ENCODE data around the gene FBXL7. TPM values are rescaled to one million over a fixed set of nuclear protein-coding genes. Genes with fewer than 3 reads are reported as not detected.

Gene FBXL7
- total and polyA plus RNA-seq, 4 experiments from 2014 or later = not detected

GRCh38 chr5:15783734-15784133 is 283.8 kb downstream of the FBXL7 start:
- no peak overlapping the region for H3K27ac ChIP-seq (ENCODE audit: low read depth, low read length)
- H3K36me3 ChIP-seq (ENCODE audit: insufficient read depth, low read length) = no peaks in the 10 kb centered on the region
- peaks cover 0 to 9% (median 2%) of the 10 kb centered on the region in 8 donors for H3K9me3 Mint-ChIP-seq
- CTCF ChIA-PET (ENCODE audit: partially characterized antibody) = no interaction called here
- no peak overlapping the region for H3K4me3 ChIP-seq (ENCODE audit: low read length in 2 of 2)
- POLR2A ChIA-PET (ENCODE audit: partially characterized antibody) = no interaction called here
- H3K4me1 ChIP-seq (ENCODE audit: insufficient read depth, low read length) = no peaks in the 10 kb centered on the region
- H3K4me1 Mint-ChIP-seq = no peaks in the 10 kb centered on the region
- no peaks in the 10 kb centered on the region for H3K27me3 ChIP-seq (ENCODE audit: insufficient read depth, low read length)
- DNase-seq = no peak
- no peak overlapping the region for H3K4me3 Mint-ChIP-seq
- intact Hi-C loops (cut with micrococcal nuclease) = no loop called here
- H3K27me3 Mint-ChIP-seq = no peaks in the 10 kb centered on the region
- no peak overlapping the region for H3K27ac Mint-ChIP-seq
- no peaks in the 10 kb centered on the region for H3K36me3 Mint-ChIP-seq
- H3K9me3 ChIP-seq (ENCODE audit: control insufficient read depth in 1 of 2, low read length in 2 of 2) = no peaks in the 10 kb centered on the region

GRCh38 chr5:15785531-15785981 is 285.6 kb downstream of the FBXL7 start:
- Histone ChIP-seq H3K27ac (ENCODE audit: low read depth, low read length) (no peak overlapping the region), H3K36me3 (ENCODE audit: insufficient read depth, low read length) (no peaks in the 10 kb centered on the region), H3K27me3 (ENCODE audit: insufficient read depth, low read length) (no peaks in the 10 kb centered on the region), H3K4me1 (ENCODE audit: insufficient read depth, low read length) (no peaks in the 10 kb centered on the region), H3K4me3 (ENCODE audit: low read length in 2 of 2) (no peak overlapping the region), H3K9me3 (ENCODE audit: control insufficient read depth in 1 of 2, low read length in 2 of 2) (no peaks in the 10 kb centered on the region)
- Mint-ChIP-seq H3K4me3 (no peak overlapping the region), H3K27me3 (no peaks in the 10 kb centered on the region), H3K36me3 (no peaks in the 10 kb centered on the region), H3K9me3 (peaks cover 0 to 13% (median 2%) of the 10 kb centered on the region in 8 donors), H3K27ac (no peak overlapping the region), H3K4me1 (no peaks in the 10 kb centered on the region)
- ChIA-PET CTCF (ENCODE audit: partially characterized antibody) (no interaction called here), POLR2A (ENCODE audit: partially characterized antibody) (no interaction called here)
- DNase-seq = no peak
- intact Hi-C loops (cut with micrococcal nuclease) = no loop called here

GRCh38 chr5:15786326-15786725 is 286.3 kb downstream of the FBXL7 start:
- Mint-ChIP-seq H3K9me3 (peaks cover 0 to 8% (median 1%) of the 10 kb centered on the region in 8 donors), H3K27me3 (no peaks in the 10 kb centered on the region), H3K4me1 (no peaks in the 10 kb centered on the region), H3K27ac (no peak overlapping the region), H3K36me3 (no peaks in the 10 kb centered on the region), H3K4me3 (no peak overlapping the region)
- H3K4me3 ChIP-seq (ENCODE audit: low read length in 2 of 2) = no peak overlapping the region
- ChIA-PET POLR2A (ENCODE audit: partially characterized antibody) (no interaction called here), CTCF (ENCODE audit: partially characterized antibody) (no interaction called here)
- no peaks in the 10 kb centered on the region for H3K36me3 ChIP-seq (ENCODE audit: insufficient read depth, low read length)
- intact Hi-C loops (cut with micrococcal nuclease) = no loop called here
- no peaks in the 10 kb centered on the region for H3K9me3 ChIP-seq (ENCODE audit: control insufficient read depth in 1 of 2, low read length in 2 of 2)
- no peak for DNase-seq
- H3K27ac ChIP-seq (ENCODE audit: low read depth, low read length) = no peak overlapping the region
- no peaks in the 10 kb centered on the region for H3K27me3 ChIP-seq (ENCODE audit: insufficient read depth, low read length)
- no peaks in the 10 kb centered on the region for H3K4me1 ChIP-seq (ENCODE audit: insufficient read depth, low read length)

DNA sequence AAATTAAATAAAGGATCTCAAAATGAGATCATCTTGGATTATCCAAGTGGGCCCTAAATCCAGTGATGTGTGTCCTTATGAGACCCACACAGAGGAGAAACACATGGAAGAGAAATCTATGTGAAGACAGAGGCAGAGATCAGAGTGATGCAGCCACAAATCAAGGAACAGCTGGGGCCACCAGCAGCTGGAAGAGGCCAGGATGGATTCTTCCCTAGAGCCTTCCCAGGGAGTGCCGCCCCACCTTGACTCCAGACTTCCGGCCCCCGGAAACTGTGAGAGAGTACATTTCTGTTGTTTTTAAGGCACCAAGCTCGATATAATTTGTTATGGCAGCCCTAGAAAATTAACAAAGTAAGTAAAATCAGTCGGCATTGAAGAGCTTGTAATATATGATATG is 286.9 kb downstream of the FBXL7 start:
- no peaks in the 10 kb centered on the region for H3K36me3 Mint-ChIP-seq
- peaks cover 0 to 8% (median under 1%) of the 10 kb centered on the region in 8 donors for H3K9me3 Mint-ChIP-seq
- no peaks in the 10 kb centered on the region for H3K4me1 ChIP-seq (ENCODE audit: insufficient read depth, low read length)
- H3K27me3 ChIP-seq (ENCODE audit: insufficient read depth, low read length) = no peaks in the 10 kb centered on the region
- H3K36me3 ChIP-seq (ENCODE audit: insufficient read depth, low read length) = no peaks in the 10 kb centered on the region
- no peaks in the 10 kb centered on the region for H3K4me1 Mint-ChIP-seq
- H3K9me3 ChIP-seq (ENCODE audit: control insufficient read depth in 1 of 2, low read length in 2 of 2) = no peaks in the 10 kb centered on the region
- intact Hi-C loops (cut with micrococcal nuclease) = no loop called here
- ChIA-PET CTCF (ENCODE audit: partially characterized antibody) (no interaction called here), POLR2A (ENCODE audit: partially characterized antibody) (no interaction called here)
- no peak overlapping the region for H3K27ac ChIP-seq (ENCODE audit: low read depth, low read length)
- H3K4me3 Mint-ChIP-seq = no peak overlapping the region
- no peaks in the 10 kb centered on the region for H3K27me3 Mint-ChIP-seq
- H3K27ac Mint-ChIP-seq = no peak overlapping the region
- no peak overlapping the region for H3K4me3 ChIP-seq (ENCODE audit: low read length in 2 of 2)
- DNase-seq = no peak

DNA sequence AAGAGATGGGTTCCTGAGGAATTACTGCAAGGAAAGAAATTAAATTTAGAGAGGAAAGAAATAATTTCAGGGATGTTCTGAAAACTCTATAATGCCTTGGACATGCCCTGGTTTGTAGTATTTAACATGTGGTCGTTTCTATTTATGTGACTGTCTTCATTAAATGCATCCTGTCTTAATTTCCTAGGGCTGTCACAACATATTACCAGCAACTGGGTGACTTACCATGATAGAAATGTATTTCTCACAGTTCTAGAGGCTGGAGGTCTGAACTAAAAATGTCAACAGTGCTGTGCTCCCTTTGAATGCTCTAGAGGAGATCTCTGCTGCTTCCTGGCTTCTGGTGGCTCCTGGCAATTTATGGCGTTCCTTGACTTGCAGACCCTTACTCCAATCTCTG is 287.7 kb downstream of the FBXL7 start:
- H3K27ac Mint-ChIP-seq = no peak overlapping the region
- H3K27me3 ChIP-seq (ENCODE audit: insufficient read depth, low read length) = no peaks in the 10 kb centered on the region
- intact Hi-C loops (cut with micrococcal nuclease) = no loop called here
- ChIA-PET POLR2A (ENCODE audit: partially characterized antibody) (no interaction called here), CTCF (ENCODE audit: partially characterized antibody) (no interaction called here)
- no peaks in the 10 kb centered on the region for H3K27me3 Mint-ChIP-seq
- H3K9me3 ChIP-seq (ENCODE audit: control insufficient read depth in 1 of 2, low read length in 2 of 2) = no peaks in the 10 kb centered on the region
- H3K27ac ChIP-seq (ENCODE audit: low read depth, low read length) = no peak overlapping the region
- no peak overlapping the region for H3K4me3 Mint-ChIP-seq
- H3K9me3 Mint-ChIP-seq = peaks cover 0 to 8% (median under 1%) of the 10 kb centered on the region in 8 donors
- no peaks in the 10 kb centered on the region for H3K36me3 ChIP-seq (ENCODE audit: insufficient read depth, low read length)
- no peaks in the 10 kb centered on the region for H3K36me3 Mint-ChIP-seq
- no peak overlapping the region for H3K4me3 ChIP-seq (ENCODE audit: low read length in 2 of 2)
- no peak for DNase-seq
- no peaks in the 10 kb centered on the region for H3K4me1 ChIP-seq (ENCODE audit: insufficient read depth, low read length)
- H3K4me1 Mint-ChIP-seq = no peaks in the 10 kb centered on the region

DNA sequence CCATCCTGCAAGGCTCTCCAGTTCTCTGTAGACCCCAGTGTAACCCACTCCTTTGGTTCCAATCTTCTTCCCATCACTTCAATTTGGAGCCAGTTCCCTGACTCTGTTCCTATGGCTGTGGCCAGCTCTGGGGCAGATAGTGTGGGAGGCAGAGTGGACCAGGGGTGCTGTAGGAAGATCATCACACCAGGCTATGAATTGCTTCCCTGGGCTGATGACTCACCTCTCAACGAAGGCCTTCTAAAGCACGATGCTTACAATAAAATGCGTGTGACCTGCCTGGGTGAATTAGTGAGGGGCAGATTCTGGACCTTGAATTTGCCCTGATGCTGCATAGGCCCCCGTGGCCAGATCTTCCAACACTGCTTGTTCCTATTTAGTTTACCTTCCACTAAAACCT is 289.7 kb downstream of the FBXL7 start:
- intact Hi-C loops (cut with micrococcal nuclease) = no loop called here
- Histone ChIP-seq H3K4me1 (ENCODE audit: insufficient read depth, low read length) (no peaks in the 10 kb centered on the region), H3K4me3 (ENCODE audit: low read length in 2 of 2) (no peak overlapping the region), H3K36me3 (ENCODE audit: insufficient read depth, low read length) (no peaks in the 10 kb centered on the region), H3K27me3 (ENCODE audit: insufficient read depth, low read length) (no peaks in the 10 kb centered on the region), H3K9me3 (ENCODE audit: control insufficient read depth in 1 of 2, low read length in 2 of 2) (no peaks in the 10 kb centered on the region), H3K27ac (ENCODE audit: low read depth, low read length) (no peak overlapping the region)
- Mint-ChIP-seq H3K27me3 (no peaks in the 10 kb centered on the region), H3K27ac (no peak overlapping the region), H3K4me1 (no peaks in the 10 kb centered on the region), H3K4me3 (no peak overlapping the region), H3K36me3 (no peaks in the 10 kb centered on the region), H3K9me3 (peaks cover 0 to 8% (median 2%) of the 10 kb centered on the region in 8 donors)
- no peak for DNase-seq
- ChIA-PET POLR2A (ENCODE audit: partially characterized antibody) (no interaction called here), CTCF (ENCODE audit: partially characterized antibody) (no interaction called here)

DNA sequence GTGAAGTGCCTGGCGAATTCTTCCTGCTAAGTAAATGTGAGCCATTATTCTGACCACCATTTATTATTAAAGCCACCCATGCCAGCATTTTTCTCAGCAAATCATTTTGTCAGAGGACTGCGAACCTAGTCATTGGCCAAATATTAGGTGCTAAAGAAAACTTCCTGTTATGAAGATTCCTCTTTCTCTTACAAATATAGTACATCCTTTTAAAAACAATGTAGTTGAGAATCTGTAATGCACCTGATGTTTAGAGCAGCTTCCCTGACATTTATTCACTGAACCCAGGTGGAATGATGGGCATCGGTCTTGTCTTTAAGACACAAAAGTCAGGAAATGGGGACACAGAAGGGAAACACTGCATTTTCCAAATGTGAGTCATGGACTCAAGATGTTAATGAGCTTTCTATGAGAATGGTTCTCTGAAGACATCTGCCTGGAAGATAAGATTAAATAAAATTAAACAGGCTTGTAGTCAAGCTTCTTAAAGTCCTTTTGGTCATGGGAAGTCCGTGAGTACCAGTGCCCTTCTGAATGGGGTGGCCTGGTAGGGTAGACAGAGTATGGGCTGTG is 290.6 kb downstream of the FBXL7 start:
- H3K36me3 ChIP-seq (ENCODE audit: insufficient read depth, low read length) = no peaks in the 10 kb centered on the region
- Mint-ChIP-seq H3K27ac (no peak overlapping the region), H3K9me3 (peaks cover 0 to 6% (median 2%) of the 10 kb centered on the region in 8 donors), H3K4me3 (no peak overlapping the region), H3K4me1 (no peaks in the 10 kb centered on the region), H3K27me3 (no peaks in the 10 kb centered on the region), H3K36me3 (no peaks in the 10 kb centered on the region)
- CTCF ChIA-PET (ENCODE audit: partially characterized antibody) = no interaction called here
- no peaks in the 10 kb centered on the region for H3K4me1 ChIP-seq (ENCODE audit: insufficient read depth, low read length)
- H3K4me3 ChIP-seq (ENCODE audit: low read length in 2 of 2) = no peak overlapping the region
- no peaks in the 10 kb centered on the region for H3K9me3 ChIP-seq (ENCODE audit: control insufficient read depth in 1 of 2, low read length in 2 of 2)
- POLR2A ChIA-PET (ENCODE audit: partially characterized antibody) = no interaction called here
- no peaks in the 10 kb centered on the region for H3K27me3 ChIP-seq (ENCODE audit: insufficient read depth, low read length)
- intact Hi-C loops (cut with micrococcal nuclease) = no loop called here
- DNase-seq = no peak
- no peak overlapping the region for H3K27ac ChIP-seq (ENCODE audit: low read depth, low read length)

GRCh38 chr5:15791274-15791673 is 291.3 kb downstream of the FBXL7 start:
- intact Hi-C loops (cut with micrococcal nuclease) = no loop called here
- CTCF ChIA-PET (ENCODE audit: partially characterized antibody) = no interaction called here

More at GRCh38 chr5:15791274-15791673, 291.3 kb downstream of the FBXL7 start:
- H3K4me1 Mint-ChIP-seq = no peaks in the 10 kb centered on the region
- H3K9me3 Mint-ChIP-seq = peaks cover 0 to 6% (median 2%) of the 10 kb centered on the region in 8 donors
- no peaks in the 10 kb centered on the region for H3K36me3 ChIP-seq (ENCODE audit: insufficient read depth, low read length)
- H3K9me3 ChIP-seq (ENCODE audit: control insufficient read depth in 1 of 2, low read length in 2 of 2) = no peaks in the 10 kb centered on the region
- no peaks in the 10 kb centered on the region for H3K27me3 Mint-ChIP-seq
- POLR2A ChIA-PET (ENCODE audit: partially characterized antibody) = no interaction called here
- H3K4me1 ChIP-seq (ENCODE audit: insufficient read depth, low read length) = no peaks in the 10 kb centered on the region
- H3K36me3 Mint-ChIP-seq = no peaks in the 10 kb centered on the region
- no peak overlapping the region for H3K4me3 ChIP-seq (ENCODE audit: low read length in 2 of 2)
- DNase-seq = no peak
- H3K27me3 ChIP-seq (ENCODE audit: insufficient read depth, low read length) = no peaks in the 10 kb centered on the region
- no peak overlapping the region for H3K27ac ChIP-seq (ENCODE audit: low read depth, low read length)
- no peak overlapping the region for H3K27ac Mint-ChIP-seq
- H3K4me3 Mint-ChIP-seq = no peak overlapping the region
